Neuronal stem cell (in vitro differentiated cells): Measurements from ENCODE around the gene TALDO1.
"Not testable (repeated sequence)": the region's sequence is repeated elsewhere in the genome, so short reads cannot be mapped to it uniquely, and the experiment has no call there.

Experiments used
- DNase-seq: peaks from one replicate; pipeline ENCODE4 v3.0.0-alpha.2; 2013; ENCODE audit warnings: low spot score
- H2AFZ ChIP-seq: one replicate; pipeline ENCODE4 v1.6.1; 2013; ENCODE audit warnings: mild to moderate bottlenecking, low read length, inconsistent platforms
- H2AK5ac ChIP-seq: 2 replicates; pipeline ENCODE4 v1.6.1; 2013; ENCODE audit warnings: low read depth, mild to moderate bottlenecking, inconsistent platforms, low read length, moderate library complexity, mixed read lengths
- H2BK120ac ChIP-seq: 2 replicates; pipeline ENCODE4 v1.6.1; 2013; ENCODE audit warnings: low read depth, mild to moderate bottlenecking, inconsistent platforms, low read length, moderate library complexity, mixed read lengths
- H2BK12ac ChIP-seq: one replicate; pipeline ENCODE4 v1.6.1; 2013; ENCODE audit warnings: low read length, inconsistent platforms
- H2BK15ac ChIP-seq: 2 replicates; pipeline ENCODE4 v1.6.1; 2013; ENCODE audit warnings: mild to moderate bottlenecking, low read length, inconsistent platforms, mixed read lengths
- H2BK5ac ChIP-seq: one replicate; pipeline ENCODE4 v1.6.1; 2013; ENCODE audit warnings: inconsistent platforms, mild to moderate bottlenecking, low read length, moderate library complexity
- H3K14ac ChIP-seq: one replicate; pipeline ENCODE4 v1.6.1; 2013; ENCODE audit warnings: low read length, inconsistent platforms
- H3K18ac ChIP-seq: 2 replicates; pipeline ENCODE4 v1.6.1; 2013; ENCODE audit warnings: low read length, inconsistent platforms
- H3K23ac ChIP-seq: 2 replicates; pipeline ENCODE4 v1.6.1; 2013; ENCODE audit warnings: low read depth, mild to moderate bottlenecking, mixed read lengths, low read length, inconsistent platforms; ENCODE audit not compliant: poor library complexity
- H3K27ac ChIP-seq: replicated peaks from 3 replicates; pipeline ENCODE4 v1.5.1; 2013; ENCODE audit warnings: low read length, inconsistent platforms
- H3K27me3 ChIP-seq, 3 experiments: 2 replicates each; pipeline ENCODE4 v1.6.1; 2013; ENCODE audit warnings: low read length in 3 of 3, mild to moderate bottlenecking in 2 of 3, inconsistent platforms in 1 of 3, low read depth in 1 of 3, mixed read lengths in 1 of 3, moderate library complexity in 1 of 3; ENCODE audit not compliant: control insufficient read depth in 3 of 3, insufficient read depth in 3 of 3
- H3K36me3 ChIP-seq, 2 donors: replicated peaks in 1 of 2; 2 replicates each; pipeline ENCODE4 v1.6.1; 2013; ENCODE audit warnings: low read length in 2 of 2; ENCODE audit not compliant: control insufficient read depth in 2 of 2, insufficient read depth in 2 of 2
- H3K4ac ChIP-seq: 2 replicates; pipeline ENCODE4 v1.6.1; 2013; ENCODE audit warnings: inconsistent platforms, mild to moderate bottlenecking, low read length, moderate library complexity
- H3K4me1 ChIP-seq, 2 donors: 1 replicate in 1 of 2; 2 replicates in 1 of 2; pipeline ENCODE4 v1.6.1; 2013; ENCODE audit warnings: low read length in 2 of 2, low read depth in 1 of 2; ENCODE audit not compliant: control insufficient read depth in 2 of 2, insufficient read depth in 1 of 2
- H3K4me2 ChIP-seq: one replicate; pipeline ENCODE4 v1.6.1; 2013; ENCODE audit warnings: mild to moderate bottlenecking, low read length, inconsistent platforms; ENCODE audit not compliant: insufficient read depth, poor library complexity, severe bottlenecking
- H3K4me3 ChIP-seq, 2 donors: 2 replicates each; pipeline ENCODE4 v1.5.1; 2013; ENCODE audit warnings: low read length in 2 of 2, mild to moderate bottlenecking in 2 of 2, inconsistent platforms in 1 of 2, moderate library complexity in 1 of 2
- H3K79me1 ChIP-seq: one replicate; pipeline ENCODE4 v1.6.1; 2013; ENCODE audit warnings: low read depth, mild to moderate bottlenecking, inconsistent platforms, low read length, moderate library complexity
- H3K9ac ChIP-seq: one replicate; pipeline ENCODE4 v1.6.1; 2013; ENCODE audit warnings: mild to moderate bottlenecking, low read depth, low read length, inconsistent platforms; ENCODE audit not compliant: poor library complexity
- H3K9me3 ChIP-seq, 2 donors: replicated peaks in 1 of 2; 2 replicates each; pipeline versions ENCODE3 to v1.6.1; 2013; ENCODE audit warnings: low read length in 2 of 2, mild to moderate bottlenecking in 2 of 2, inconsistent platforms in 1 of 2, low read depth in 1 of 2, mixed read lengths in 1 of 2, moderate library complexity in 1 of 2; ENCODE audit not compliant: control insufficient read depth in 2 of 2, insufficient read depth in 1 of 2
- H4K8ac ChIP-seq: one replicate; pipeline ENCODE4 v1.6.1; 2013; ENCODE audit warnings: low read depth, mild to moderate bottlenecking, inconsistent platforms, low read length, moderate library complexity
- H4K91ac ChIP-seq: one replicate; pipeline ENCODE4 v1.6.1; 2013; ENCODE audit warnings: low read length, low read depth, mild to moderate bottlenecking, inconsistent platforms; ENCODE audit not compliant: poor library complexity
- WGBS, 2 donors: extraction: QIAGEN DNeasy Blood & Tissue Kit; methylation state at CpG; one replicate each; pipeline ENCODE4 v1.1.7; 2013; ENCODE audit warnings: missing lambda C conversion rate in 2 of 2, mixed read lengths in 1 of 2; ENCODE audit not compliant: insufficient read length in 2 of 2, insufficient replicate concordance in 1 of 2; ENCODE audit errors: extremely low coverage in 2 of 2; 5-methylcytosine and 5-hydroxymethylcytosine counted together

Gene TALDO1

GRCh38 chr11:733072-733471 is 14.2 kb upstream of the TALDO1 start:
- Histone ChIP-seq H2BK12ac (no peak overlapping the region), H2BK15ac (no peak overlapping the region), H3K27me3 (no peaks in the 10 kb centered on the region), H3K36me3 (no peaks in the 10 kb centered on the region), H2AK5ac (no peak overlapping the region), H3K14ac (no peak overlapping the region), H3K4me3 (no peak overlapping the region), H3K18ac (peak overlapping the region; percentile 71), H3K4me2 (no peak overlapping the region), H3K79me1 (no peaks in the 10 kb centered on the region), H3K4ac (no peak overlapping the region), H3K27ac (no peak overlapping the region), H3K9ac (no peak overlapping the region), H2BK5ac (no peak overlapping the region), H3K4me1 (peaks cover 6 to 13% of the 10 kb centered on the region in 2 donors), H2AFZ (no peak overlapping the region), H3K9me3 (no peaks in the 10 kb centered on the region), H4K91ac (no peak overlapping the region), H4K8ac (no peak overlapping the region), H2BK120ac (no peak overlapping the region), H3K23ac (no peak overlapping the region)
- DNase-seq, result no peak
- WGBS, 2 donors, result no CpG with 5 or more reads among the region's 20 CpGs

- not testable (repeated sequence) for H2BK15ac ChIP-seq, H4K91ac ChIP-seq, H2BK120ac ChIP-seq, H3K4me2 ChIP-seq, H2AFZ ChIP-seq, H3K27ac ChIP-seq, H3K36me3 ChIP-seq, H2BK12ac ChIP-seq, DNase-seq, H3K9ac ChIP-seq, H3K27me3 ChIP-seq, H3K4me3 ChIP-seq, H3K4me1 ChIP-seq, H3K9me3 ChIP-seq, H4K8ac ChIP-seq, H3K4ac ChIP-seq, H3K23ac ChIP-seq, H2BK5ac ChIP-seq, H3K79me1 ChIP-seq, H3K14ac ChIP-seq, H2AK5ac ChIP-seq, H3K18ac ChIP-seq
- no CpG with 5 or more reads among the region's 26 CpGs for WGBS, 2 donors
Observed at GRCh38 chr11:734541-734940, 12.7 kb upstream of the TALDO1 start.

GRCh38 chr11:737366-737765 is 9.9 kb upstream of the TALDO1 start:
- no peak for DNase-seq
- no peak overlapping the region for H3K9ac ChIP-seq
- H4K8ac ChIP-seq, result no peak overlapping the region
- H3K4me1 ChIP-seq, result peaks cover 6 to 10% of the 10 kb centered on the region in 2 donors
- no CpG with 5 or more reads among the region's 11 CpGs for WGBS, 2 donors
- H2BK5ac ChIP-seq, result no peak overlapping the region
- H2BK15ac ChIP-seq, result peak overlapping the region; percentile 38
- no peaks in the 10 kb centered on the region for H3K36me3 ChIP-seq
- H3K9me3 ChIP-seq, result no peaks in the 10 kb centered on the region
- peak overlapping the region in 1 of 2 donors; percentile 23 for H3K4me3 ChIP-seq
- no peak overlapping the region for H3K4ac ChIP-seq
- H2BK12ac ChIP-seq, result no peak overlapping the region
- H3K79me1 ChIP-seq, result no peaks in the 10 kb centered on the region
- H3K14ac ChIP-seq, result no peak overlapping the region
- H3K27me3 ChIP-seq, result no peaks in the 10 kb centered on the region
- H2BK120ac ChIP-seq, result no peak overlapping the region
- no peak overlapping the region for H3K4me2 ChIP-seq
- H2AK5ac ChIP-seq, result peak overlapping the region; percentile 20
- no peak overlapping the region for H3K27ac ChIP-seq
- H2AFZ ChIP-seq, result peak overlapping the region; percentile 87
- H3K23ac ChIP-seq, result no peak overlapping the region
- H3K18ac ChIP-seq, result peak overlapping the region; percentile 59
- H4K91ac ChIP-seq, result no peak overlapping the region

- H3K4me3 ChIP-seq, result not testable (repeated sequence)
Observed at GRCh38 chr11:737899-738298, 9.4 kb upstream of the TALDO1 start.

More at GRCh38 chr11:737899-738298, 9.4 kb upstream of the TALDO1 start:
- not testable (repeated sequence) for H4K91ac ChIP-seq, H2BK120ac ChIP-seq, H3K27ac ChIP-seq, H2BK15ac ChIP-seq, DNase-seq, H3K4me1 ChIP-seq, H3K14ac ChIP-seq, H3K9ac ChIP-seq, H2BK12ac ChIP-seq, H3K9me3 ChIP-seq, H2AK5ac ChIP-seq, H3K79me1 ChIP-seq, H3K27me3 ChIP-seq, H3K36me3 ChIP-seq, H2BK5ac ChIP-seq, H3K4ac ChIP-seq, H3K23ac ChIP-seq, H3K4me2 ChIP-seq, H4K8ac ChIP-seq
- Histone ChIP-seq H3K18ac (peak overlapping the region; percentile 38), H2AFZ (peak overlapping the region; percentile 87)
- WGBS, 2 donors, result no CpG with 5 or more reads among the region's 10 CpGs
